ENCODE data around the gene CHCHD1.

CHCHD1 gene

GRCh38 chr10:73756183-73756582 lies 25.7 kb upstream of the CHCHD1 start:
- Mint-ChIP-seq H3K36me3 (ENCODE audit: low read depth) (peaks cover 100% of the 10 kb centered on the region), H3K4me1 (ENCODE audit: low read depth) (peaks cover 4% of the 10 kb centered on the region), H3K27me3 (no peaks in the 10 kb centered on the region), H3K4me3 (no peak overlapping the region), H3K9me3 (no peaks in the 10 kb centered on the region), H3K27ac (no peak overlapping the region)
- intact Hi-C loops (cut with micrococcal nuclease): no loop called here

DNA sequence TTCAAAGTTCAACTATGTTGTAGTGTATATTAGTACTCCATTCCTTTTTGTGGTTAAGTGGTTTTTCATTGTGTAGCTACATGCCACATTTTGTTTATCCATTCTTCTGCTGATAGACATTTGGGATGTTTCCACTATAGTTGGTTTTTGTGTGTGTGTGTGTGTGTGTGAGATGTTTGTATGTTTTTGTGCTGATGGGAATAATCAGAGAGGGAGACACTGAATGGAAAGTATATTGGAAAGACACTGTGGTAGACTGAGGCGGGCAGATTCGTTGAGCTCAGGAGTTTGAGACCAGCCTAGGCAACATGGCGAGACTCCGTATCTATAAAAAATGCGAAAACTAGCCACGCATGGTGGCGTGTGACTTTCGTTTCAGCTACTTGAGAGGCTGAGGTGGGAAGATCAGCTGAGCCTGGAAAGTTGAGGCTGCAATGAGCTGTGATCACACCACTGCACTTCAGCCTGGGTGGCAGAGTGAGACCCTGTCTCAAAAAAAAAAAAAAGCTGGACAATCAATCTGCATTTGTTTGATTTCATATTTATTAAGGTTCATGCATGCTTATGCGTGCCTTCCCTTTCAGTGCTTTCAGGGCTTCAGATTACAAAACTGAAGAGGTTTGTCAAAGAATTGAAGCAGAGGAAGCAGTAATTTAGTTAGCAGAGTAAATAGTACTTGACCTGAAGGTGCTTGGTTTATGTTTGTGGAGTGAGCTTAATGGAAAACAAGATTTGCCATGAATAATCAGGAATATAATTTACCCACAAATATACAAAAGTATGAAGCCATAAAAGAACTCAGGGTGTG lies 22.9 kb upstream of the CHCHD1 start:
- intact Hi-C loops (cut with micrococcal nuclease): no loop called here
- Mint-ChIP-seq H3K27me3 (no peaks in the 10 kb centered on the region), H3K36me3 (ENCODE audit: low read depth) (peaks cover 100% of the 10 kb centered on the region), H3K4me3 (no peak overlapping the region), H3K9me3 (no peaks in the 10 kb centered on the region), H3K27ac (no peak overlapping the region), H3K4me1 (ENCODE audit: low read depth) (peaks cover 23% of the 10 kb centered on the region)

- H3K36me3 Mint-ChIP-seq (ENCODE audit: low read depth): peaks cover 100% of the 10 kb centered on the region
- no peak overlapping the region for H3K4me3 Mint-ChIP-seq
- peaks cover 25% of the 10 kb centered on the region for H3K4me1 Mint-ChIP-seq (ENCODE audit: low read depth)
- H3K9me3 Mint-ChIP-seq: no peaks in the 10 kb centered on the region
- intact Hi-C loops (cut with micrococcal nuclease): no loop called here
- H3K27me3 Mint-ChIP-seq: no peaks in the 10 kb centered on the region
- no peak overlapping the region for H3K27ac Mint-ChIP-seq
Observed at GRCh38 chr10:73759512-73760115, 22.2 kb upstream of the CHCHD1 start.

GRCh38 chr10:73761781-73762180 lies 20.1 kb upstream of the CHCHD1 start:
- Mint-ChIP-seq H3K27me3 (no peaks in the 10 kb centered on the region), H3K27ac (no peak overlapping the region), H3K9me3 (no peaks in the 10 kb centered on the region), H3K4me1 (ENCODE audit: low read depth) (peaks cover 41% of the 10 kb centered on the region), H3K4me3 (no peak overlapping the region), H3K36me3 (ENCODE audit: low read depth) (peaks cover 100% of the 10 kb centered on the region)
- intact Hi-C loops (cut with micrococcal nuclease): no loop called here

DNA sequence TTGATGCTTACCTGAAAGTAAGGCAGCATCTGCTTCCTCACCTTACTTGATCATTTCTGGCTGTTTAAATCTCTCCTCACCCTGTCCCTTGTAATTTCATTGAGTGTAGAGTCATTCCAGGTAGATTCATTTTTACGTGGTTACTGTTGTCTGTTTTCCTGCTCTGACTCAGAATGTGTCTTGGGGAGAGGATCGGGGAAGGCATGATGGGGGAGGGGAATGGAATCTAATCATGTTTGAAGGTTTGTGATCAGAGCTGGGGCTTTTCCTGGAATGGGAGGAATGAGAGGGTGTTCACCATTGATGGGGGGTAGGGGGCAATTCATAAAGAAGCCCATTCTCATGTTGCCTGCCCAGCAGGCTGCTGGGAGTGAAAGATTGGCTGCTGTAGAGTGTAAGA lies 18.9 kb upstream of the CHCHD1 start:
- peak overlapping the region; percentile 5 for H3K27ac Mint-ChIP-seq
- intact Hi-C loops (cut with micrococcal nuclease): no loop called here
- H3K27me3 Mint-ChIP-seq: no peaks in the 10 kb centered on the region
- peaks cover 48% of the 10 kb centered on the region for H3K4me1 Mint-ChIP-seq (ENCODE audit: low read depth)
- H3K36me3 Mint-ChIP-seq (ENCODE audit: low read depth): peaks cover 100% of the 10 kb centered on the region
- H3K4me3 Mint-ChIP-seq: no peak overlapping the region
- H3K9me3 Mint-ChIP-seq: no peaks in the 10 kb centered on the region

GRCh38 chr10:73763343-73763742 lies 18.5 kb upstream of the CHCHD1 start:
- Mint-ChIP-seq H3K4me1 (ENCODE audit: low read depth) (peaks cover 50% of the 10 kb centered on the region), H3K27ac (peak overlapping the region; percentile 5), H3K27me3 (no peaks in the 10 kb centered on the region), H3K4me3 (no peak overlapping the region), H3K9me3 (no peaks in the 10 kb centered on the region), H3K36me3 (ENCODE audit: low read depth) (peaks cover 100% of the 10 kb centered on the region)
- intact Hi-C loops (cut with micrococcal nuclease): no loop called here

GRCh38 chr10:73765066-73765465 lies 16.8 kb upstream of the CHCHD1 start:
- no peaks in the 10 kb centered on the region for H3K9me3 Mint-ChIP-seq
- H3K4me3 Mint-ChIP-seq: no peak overlapping the region
- intact Hi-C loops (cut with micrococcal nuclease): no loop called here
- H3K27me3 Mint-ChIP-seq: no peaks in the 10 kb centered on the region
- H3K4me1 Mint-ChIP-seq (ENCODE audit: low read depth): peaks cover 54% of the 10 kb centered on the region
- no peak overlapping the region for H3K27ac Mint-ChIP-seq
- peaks cover 100% of the 10 kb centered on the region for H3K36me3 Mint-ChIP-seq (ENCODE audit: low read depth)

GRCh38 chr10:73768881-73769280 lies 13.0 kb upstream of the CHCHD1 start:
- H3K4me3 Mint-ChIP-seq: no peak overlapping the region
- peaks cover 52% of the 10 kb centered on the region for H3K4me1 Mint-ChIP-seq (ENCODE audit: low read depth)
- intact Hi-C loops (cut with micrococcal nuclease): no loop called here
- peaks cover 99% of the 10 kb centered on the region for H3K36me3 Mint-ChIP-seq (ENCODE audit: low read depth)
- H3K9me3 Mint-ChIP-seq: no peaks in the 10 kb centered on the region
- H3K27ac Mint-ChIP-seq: no peak overlapping the region
- no peaks in the 10 kb centered on the region for H3K27me3 Mint-ChIP-seq

- Mint-ChIP-seq H3K9me3 (no peaks in the 10 kb centered on the region), H3K27ac (no peak overlapping the region), H3K27me3 (no peaks in the 10 kb centered on the region), H3K4me3 (no peak overlapping the region), H3K4me1 (ENCODE audit: low read depth) (peaks cover 57% of the 10 kb centered on the region), H3K36me3 (ENCODE audit: low read depth) (peaks cover 99% of the 10 kb centered on the region)
- intact Hi-C loops (cut with micrococcal nuclease): no loop called here
Observed at GRCh38 chr10:73769396-73769795, 12.5 kb upstream of the CHCHD1 start.

DNA sequence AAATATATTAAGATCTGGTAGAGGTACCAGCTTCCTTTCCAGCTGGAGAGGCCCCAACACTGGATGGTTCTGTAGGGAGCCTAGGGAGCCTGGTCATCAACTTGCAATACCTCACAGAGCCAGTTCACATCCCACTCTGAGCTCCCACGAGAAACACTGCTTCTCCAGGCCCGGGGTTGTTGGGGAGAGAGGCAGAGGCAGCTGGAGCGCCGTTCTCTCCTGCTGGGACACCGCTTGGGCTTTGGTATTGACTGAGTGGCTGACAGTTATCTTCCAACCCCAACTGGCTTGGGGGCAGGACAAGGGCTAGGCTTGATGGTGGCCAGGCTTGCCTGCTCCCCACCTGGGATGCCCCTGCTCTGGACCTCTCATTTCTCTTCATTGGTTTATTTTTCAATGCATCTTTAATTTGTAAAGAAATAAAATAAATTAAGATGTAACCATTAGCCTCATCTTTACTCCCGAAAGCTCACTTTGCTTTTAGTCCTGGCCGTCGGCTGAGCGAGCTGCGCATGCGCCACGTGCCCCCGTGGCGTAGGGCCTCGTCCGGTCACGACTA lies 10.0 kb upstream of the CHCHD1 start:
- Mint-ChIP-seq H3K27ac (peak overlapping the region; percentile 88), H3K9me3 (no peaks in the 10 kb centered on the region), H3K36me3 (ENCODE audit: low read depth) (peaks cover 99% of the 10 kb centered on the region), H3K4me1 (ENCODE audit: low read depth) (peaks cover 54% of the 10 kb centered on the region), H3K4me3 (peak overlapping the region; percentile 89), H3K27me3 (no peaks in the 10 kb centered on the region)
- intact Hi-C loops (cut with micrococcal nuclease): loop anchor here (2.0 kb wide), 1 partner anchor 39 kb away; the partner anchor contains the start of gene NDST2

DNA sequence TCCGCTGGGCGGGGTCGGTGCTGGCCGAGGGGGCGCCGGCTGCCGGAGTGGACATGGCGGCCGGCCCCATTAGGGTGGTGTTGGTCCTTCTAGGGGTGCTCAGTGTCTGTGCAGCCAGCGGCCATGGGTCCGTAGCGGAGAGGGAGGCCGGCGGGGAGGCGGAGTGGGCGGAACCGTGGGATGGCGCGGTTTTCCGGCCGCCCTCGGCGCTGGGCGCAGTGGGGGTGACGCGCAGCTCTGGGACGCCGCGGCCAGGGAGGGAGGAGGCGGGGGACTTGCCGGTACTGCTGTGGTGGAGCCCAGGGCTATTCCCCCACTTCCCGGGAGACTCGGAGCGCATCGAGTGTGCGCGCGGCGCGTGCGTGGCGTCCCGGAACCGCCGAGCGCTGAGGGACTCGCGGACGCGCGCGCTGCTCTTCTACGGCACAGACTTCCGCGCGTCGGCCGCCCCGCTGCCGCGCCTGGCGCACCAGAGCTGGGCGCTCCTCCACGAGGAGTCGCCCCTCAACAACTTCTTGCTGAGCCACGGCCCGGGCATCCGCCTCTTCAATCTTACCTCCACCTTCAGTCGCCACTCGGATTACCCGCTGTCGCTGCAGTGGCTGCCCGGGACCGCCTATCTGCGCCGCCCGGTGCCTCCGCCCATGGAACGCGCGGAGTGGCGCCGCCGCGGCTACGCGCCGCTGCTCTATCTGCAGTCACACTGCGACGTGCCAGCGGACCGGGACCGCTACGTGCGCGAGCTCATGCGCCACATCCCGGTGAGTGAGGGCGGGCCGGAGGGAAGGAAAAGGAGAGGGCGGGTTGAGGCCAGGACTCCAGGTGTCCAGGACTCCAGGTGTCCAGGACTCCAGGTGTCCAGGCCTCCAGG lies 9.3 kb upstream of the CHCHD1 start:
- no peaks in the 10 kb centered on the region for H3K9me3 Mint-ChIP-seq
- H3K36me3 Mint-ChIP-seq (ENCODE audit: low read depth): peaks cover 99% of the 10 kb centered on the region
- H3K27me3 Mint-ChIP-seq: no peaks in the 10 kb centered on the region
- H3K4me1 Mint-ChIP-seq (ENCODE audit: low read depth): peaks cover 51% of the 10 kb centered on the region
- H3K27ac Mint-ChIP-seq: peak overlapping the region; percentile 88
- intact Hi-C loops (cut with micrococcal nuclease): loop anchor here (2.0 kb wide), 1 partner anchor 38 kb away; the partner anchor contains the start of gene NDST2
- H3K4me3 Mint-ChIP-seq: peak overlapping the region; percentile 89

DNA sequence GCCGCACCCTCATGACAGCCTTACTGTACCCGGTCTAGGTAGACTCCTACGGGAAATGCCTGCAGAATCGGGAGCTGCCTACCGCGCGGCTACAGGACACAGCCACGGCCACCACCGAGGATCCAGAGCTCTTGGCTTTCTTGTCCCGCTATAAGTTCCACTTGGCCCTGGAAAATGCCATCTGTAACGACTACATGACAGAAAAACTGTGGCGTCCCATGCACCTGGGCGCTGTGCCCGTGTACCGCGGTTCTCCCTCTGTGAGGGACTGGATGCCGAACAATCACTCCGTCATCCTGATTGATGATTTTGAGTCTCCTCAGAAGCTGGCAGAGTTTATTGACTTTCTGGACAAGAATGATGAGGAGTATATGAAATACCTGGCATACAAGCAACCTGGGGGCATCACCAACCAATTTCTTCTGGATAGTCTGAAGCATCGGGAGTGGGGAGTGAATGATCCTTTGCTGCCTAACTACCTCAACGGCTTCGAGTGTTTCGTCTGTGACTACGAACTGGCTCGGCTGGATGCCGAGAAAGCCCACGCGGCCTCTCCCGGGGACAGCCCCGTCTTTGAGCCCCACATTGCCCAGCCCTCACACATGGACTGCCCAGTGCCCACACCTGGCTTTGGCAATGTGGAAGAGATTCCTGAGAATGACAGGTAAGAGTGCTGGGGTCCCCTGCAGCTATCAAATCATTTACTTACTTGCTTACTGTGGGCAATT lies 8.5 kb upstream of the CHCHD1 start:
- Mint-ChIP-seq H3K36me3 (ENCODE audit: low read depth) (peaks cover 99% of the 10 kb centered on the region), H3K4me3 (peak overlapping the region; percentile 89), H3K9me3 (no peaks in the 10 kb centered on the region), H3K27me3 (no peaks in the 10 kb centered on the region), H3K4me1 (ENCODE audit: low read depth) (peaks cover 44% of the 10 kb centered on the region), H3K27ac (peak overlapping the region; percentile 88)
- intact Hi-C loops (cut with micrococcal nuclease): loop anchor here (2.0 kb wide), 1 partner anchor 37 kb away; the partner anchor contains the start of gene NDST2

GRCh38 chr10:73774637-73775036 lies 7.2 kb upstream of the CHCHD1 start:
- Mint-ChIP-seq H3K4me3 (peak overlapping the region; percentile 89), H3K27me3 (no peaks in the 10 kb centered on the region), H3K4me1 (ENCODE audit: low read depth) (peaks cover 44% of the 10 kb centered on the region), H3K27ac (no peak overlapping the region), H3K9me3 (no peaks in the 10 kb centered on the region), H3K36me3 (ENCODE audit: low read depth) (peaks cover 99% of the 10 kb centered on the region)
- intact Hi-C loops (cut with micrococcal nuclease): no loop called here
